GM21515 (cell line): ENCODE data around the gene PLPPR1.
"Not testable (repeated sequence)": the region's sequence is repeated elsewhere in the genome, so short reads cannot be mapped to it uniquely, and the experiment has no call there.

Source experiments
- ATAC-seq: cut with Tn5 transposase; IDR thresholded peaks from one replicate; pipeline ENCODE4 v1.9.1; 2021; ENCODE audit not compliant: unreplicated experiment

The PLPPR1 gene

DNA sequence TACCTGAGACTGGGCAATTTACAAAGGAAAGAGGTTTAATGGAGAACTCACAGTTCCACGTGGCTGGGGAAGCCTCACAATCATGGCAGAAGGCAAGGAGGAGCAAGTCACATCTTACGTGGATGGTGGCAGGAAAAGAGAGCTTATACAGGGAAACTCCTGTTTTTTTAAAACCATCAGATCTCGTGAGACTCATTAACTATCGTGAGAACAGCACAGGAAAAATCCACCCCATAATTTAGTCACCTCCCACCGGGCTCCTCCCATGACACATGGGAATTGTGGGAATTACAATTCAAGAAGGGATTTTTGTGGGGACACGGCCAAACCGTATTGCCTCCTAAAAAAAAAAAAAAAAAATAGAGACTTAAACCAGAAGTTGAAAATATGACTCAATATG, 11.1 kb downstream of the PLPPR1 start:
- ATAC-seq = not testable (repeated sequence)

DNA sequence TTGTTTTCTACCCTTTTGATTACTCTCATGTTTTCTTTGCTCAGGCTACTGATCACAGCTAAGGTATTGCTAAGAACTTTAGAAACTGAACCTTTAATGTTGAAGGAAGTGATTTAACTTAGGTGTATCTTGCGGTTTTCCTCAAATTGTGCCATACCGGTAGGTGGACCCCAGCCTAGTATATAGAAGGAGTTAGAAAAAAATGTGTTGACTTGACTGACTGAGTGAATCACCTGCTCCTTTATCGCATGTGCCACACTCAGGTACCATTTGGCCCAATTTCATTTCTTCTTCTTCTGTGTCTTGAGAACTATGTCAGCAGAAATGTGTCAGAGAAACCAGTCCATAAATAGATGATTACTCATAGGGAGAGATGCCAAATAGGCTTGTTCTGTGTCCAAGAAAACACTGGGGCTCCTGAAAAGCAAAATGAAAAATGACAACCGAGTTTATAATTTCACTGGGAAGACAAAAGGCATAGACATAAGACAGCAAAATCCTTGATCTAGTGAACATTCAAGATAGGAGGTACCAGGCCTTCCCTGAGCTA, 19.4 kb downstream of the PLPPR1 start:
- no peak for ATAC-seq

DNA sequence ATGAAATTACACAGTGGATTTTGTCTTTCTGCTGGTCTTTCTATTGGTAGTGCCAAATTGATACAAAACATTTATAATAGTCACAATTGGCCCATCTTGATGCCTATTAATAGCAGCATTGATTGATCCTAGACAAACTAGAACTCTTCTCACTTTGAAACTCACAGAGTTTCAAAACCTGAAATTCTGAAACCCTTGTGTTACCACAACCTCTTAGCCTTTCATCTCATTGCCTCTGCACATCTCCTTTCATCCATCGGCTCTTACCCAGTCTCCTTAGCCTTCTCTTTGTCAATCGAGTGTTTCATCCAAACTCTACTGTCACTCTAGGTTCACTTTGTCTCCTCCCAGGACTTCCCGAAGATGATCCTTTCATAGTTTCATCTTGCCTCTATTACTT, 22.1 kb downstream of the PLPPR1 start:
- no peak for ATAC-seq

DNA sequence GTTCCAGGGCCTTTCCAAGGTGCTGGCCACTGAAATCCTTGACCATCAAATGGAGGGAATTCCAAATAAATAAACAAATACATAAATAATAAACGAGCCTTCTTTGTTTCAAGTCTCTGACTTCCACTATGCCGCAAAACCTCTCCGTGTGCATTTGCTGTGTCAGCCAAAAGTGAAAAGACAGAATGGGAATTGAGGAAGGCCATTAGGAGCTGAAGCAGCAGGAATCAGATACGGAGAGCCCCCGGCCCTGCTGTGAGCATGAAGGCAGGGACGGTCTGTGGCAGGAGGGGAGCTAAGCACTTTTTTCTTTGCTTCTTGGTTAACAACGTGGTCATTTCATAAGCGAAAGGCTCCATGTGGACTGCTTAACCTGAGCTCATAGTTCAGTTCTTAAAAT, 26.1 kb downstream of the PLPPR1 start:
- ATAC-seq = no peak

DNA sequence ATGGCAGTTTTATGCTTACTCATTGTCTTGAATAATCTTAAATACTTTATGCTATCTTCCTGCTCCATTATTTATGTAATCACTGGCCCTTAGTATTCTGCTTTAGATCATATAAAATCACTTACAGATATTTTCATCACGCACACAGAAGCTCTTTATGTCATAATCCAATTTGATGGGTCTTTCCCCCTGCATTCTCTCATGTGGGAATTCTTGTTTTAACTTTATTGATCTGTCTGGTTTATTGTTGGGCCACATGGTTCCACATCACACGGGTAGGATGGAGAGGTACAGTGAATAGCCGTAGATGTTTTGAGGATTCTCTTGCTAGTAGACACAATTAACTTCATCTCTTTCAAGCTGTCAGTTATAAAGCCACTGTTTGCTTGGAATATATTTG, 27.0 kb downstream of the PLPPR1 start:
- no peak for ATAC-seq

DNA sequence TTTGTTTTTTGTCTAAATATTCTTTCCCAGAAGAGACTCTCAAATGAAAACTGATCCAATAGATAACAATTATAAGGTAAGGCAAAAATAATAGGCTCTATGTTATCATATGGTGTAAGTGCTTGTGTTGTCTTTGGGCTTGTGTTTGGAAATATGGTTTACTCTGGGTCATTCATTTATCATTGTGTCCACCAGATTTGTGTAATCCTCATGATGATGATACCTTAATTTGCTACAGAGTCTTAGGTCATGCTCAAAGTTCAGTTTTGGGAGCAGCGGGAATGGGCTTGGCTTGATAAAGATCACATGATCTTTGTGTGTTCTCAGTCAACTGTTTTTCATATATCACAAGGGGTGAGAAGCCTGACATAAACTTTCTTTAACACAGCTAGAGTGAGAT, 34.2 kb downstream of the PLPPR1 start:
- no peak for ATAC-seq

DNA sequence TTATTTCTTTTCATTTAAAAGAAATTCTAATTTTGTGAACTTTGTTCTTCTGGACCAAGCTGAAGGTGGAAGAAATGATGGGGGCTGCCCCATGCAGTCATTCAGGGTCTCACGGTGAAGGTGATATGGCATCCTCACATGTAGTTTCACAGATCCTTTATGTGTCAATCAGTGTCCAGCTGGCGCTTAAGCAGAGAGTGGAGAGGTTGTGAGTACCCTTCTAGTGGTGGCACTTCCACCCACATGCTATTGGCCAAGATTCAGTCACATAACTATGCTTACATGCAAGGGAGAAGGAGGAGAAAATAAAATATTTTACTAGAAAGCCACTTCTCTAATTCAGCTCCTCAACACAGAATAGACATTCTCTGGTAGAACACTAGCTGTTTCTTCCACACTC, 34.7 kb downstream of the PLPPR1 start:
- no peak for ATAC-seq

DNA sequence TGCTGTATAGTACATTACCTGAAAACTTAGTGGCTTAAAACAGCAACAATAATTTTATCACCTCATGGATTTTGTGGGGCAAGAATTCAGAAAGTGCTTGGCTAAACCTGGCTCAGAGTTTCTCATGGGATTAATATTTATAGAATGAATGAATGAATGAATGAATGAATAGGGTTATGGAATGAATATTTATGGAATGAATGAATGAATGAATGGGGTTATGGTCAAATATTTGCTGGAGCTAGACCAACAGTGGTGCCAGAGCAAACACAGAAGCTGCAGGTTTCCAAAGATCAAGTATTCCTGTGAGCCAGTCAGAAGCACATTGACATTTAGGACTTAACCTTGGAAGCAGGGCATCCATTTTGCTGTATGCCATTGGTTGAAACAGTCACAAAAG, 35.7 kb downstream of the PLPPR1 start:
- no peak for ATAC-seq

DNA sequence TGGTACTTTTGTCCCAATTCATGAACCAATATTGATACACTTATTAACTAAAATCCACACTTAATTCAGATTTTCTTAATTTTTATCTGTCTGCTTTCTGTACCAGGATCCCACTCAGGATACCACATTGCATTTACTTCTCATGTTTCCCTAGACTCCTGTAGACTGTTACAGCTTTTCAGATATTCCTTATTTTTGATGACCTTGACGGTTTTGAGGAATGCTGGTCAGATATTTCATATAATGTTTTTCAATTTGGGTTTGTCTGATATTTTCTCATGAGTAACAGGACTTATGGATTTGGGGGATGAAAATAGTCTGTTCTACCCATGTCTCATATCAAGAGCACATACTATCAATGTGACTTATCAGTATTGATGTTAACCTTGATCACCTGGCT, 37.4 kb downstream of the PLPPR1 start:
- ATAC-seq = no peak

DNA sequence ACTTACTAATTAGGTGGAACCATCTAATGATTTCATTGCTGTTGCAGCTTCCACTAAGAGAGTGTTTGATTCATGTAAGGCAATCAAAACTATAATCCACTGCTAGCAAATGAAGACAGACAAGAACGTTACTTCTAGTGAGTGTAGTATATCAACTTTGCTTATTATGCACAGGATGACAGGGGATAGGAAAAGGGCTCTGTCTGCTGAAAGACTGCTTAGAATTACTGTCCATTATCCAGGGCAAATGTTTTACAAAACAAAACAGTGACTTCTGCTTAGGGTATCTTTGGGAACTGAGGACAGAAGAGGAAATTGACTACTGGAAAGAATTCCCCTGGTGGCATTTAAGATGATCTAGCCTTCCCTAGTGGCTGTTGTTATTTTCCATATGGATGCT, 40.2 kb downstream of the PLPPR1 start:
- ATAC-seq = no peak

DNA sequence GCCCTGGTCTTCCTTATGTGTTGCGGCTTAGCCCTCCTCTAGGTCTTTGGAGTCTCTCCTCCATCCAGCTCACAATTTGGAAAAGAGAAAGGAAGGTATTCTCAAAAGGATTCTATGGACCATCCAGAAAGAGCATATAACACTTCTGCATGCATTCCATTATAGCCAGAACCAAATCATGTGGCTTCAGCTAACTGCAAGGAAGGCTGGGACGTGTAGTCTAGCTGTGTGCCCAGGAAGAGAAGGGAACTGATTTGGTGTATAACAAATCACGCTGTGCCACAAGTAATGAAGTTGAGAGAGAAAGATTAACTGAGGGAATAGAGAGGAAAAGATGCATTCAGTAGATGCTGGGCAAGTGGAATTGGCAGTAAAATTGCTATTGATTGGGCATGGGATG, 43.7 kb downstream of the PLPPR1 start:
- ATAC-seq = no peak

DNA sequence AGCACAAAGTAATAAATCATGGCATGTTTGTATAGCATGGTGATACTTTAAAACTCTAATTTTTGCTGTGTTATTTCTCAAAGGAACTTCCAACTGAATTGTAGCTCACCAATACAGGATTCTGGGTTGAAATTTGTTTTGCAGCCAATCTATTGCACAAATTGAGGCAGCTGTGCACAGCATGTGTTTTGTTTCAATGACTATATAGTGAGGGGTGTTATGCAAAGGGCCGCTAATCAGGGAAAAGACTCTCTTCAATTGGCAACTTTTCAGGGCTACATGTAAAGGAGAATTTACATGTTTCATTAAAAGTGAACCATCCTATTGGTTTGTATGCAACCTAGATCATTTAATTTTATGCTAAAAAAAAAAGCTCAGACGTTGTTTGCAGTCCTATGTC, 44.6 kb downstream of the PLPPR1 start:
- no peak for ATAC-seq

DNA sequence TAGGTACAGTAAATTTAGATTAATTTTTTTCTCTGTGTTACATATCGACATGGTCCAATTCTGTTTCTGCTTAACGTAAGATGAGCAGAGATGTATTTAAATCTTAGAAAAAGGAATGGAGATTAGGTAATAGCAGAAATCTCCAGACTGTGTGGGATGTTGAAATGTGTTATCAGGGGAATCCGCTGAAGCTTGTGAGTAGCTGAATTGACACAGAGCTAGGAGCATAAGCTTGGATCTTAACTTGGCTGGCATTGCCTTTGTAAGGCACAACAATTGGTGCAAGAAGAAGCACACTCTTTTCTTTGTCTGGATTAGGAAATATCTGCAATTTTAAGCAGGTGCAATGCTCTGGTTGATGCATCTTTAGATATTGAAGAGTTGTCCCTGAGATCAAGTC, 53.1 kb downstream of the PLPPR1 start:
- no peak for ATAC-seq

DNA sequence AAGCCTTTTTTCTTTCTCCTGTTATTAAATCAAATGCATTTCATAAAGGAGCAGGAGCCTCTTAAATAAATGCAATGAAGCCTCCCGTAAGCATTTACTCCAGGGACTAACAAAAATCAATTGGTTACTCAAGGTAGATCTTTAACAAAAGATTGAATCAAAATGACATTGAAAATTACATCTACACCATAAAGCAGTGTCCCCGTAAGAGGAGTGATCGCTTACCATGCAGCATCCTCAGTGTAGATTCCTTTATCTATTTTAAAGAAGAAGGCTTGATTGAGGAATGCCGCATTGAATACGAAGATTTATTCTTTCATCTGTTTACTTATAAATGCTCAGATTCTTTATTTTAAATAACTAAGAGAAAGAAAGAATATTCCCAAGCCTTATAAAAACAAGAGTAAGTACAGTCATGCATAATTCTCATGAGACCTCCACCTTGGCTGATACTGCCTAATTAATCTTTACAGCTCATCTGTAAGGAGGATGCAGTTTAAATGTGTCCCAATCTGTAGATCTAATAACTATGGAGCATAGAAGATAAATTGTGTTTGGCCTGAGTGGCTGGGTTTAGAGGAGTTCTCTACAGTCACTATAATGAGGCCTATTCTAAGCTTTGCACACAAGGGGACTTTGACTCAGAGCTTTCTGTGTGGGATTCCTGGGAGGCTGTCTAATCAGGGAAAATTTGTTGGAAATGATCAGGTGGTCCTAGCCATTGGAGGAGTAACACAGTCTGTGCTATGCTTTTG, 55.1 kb downstream of the PLPPR1 start:
- no peak for ATAC-seq

DNA sequence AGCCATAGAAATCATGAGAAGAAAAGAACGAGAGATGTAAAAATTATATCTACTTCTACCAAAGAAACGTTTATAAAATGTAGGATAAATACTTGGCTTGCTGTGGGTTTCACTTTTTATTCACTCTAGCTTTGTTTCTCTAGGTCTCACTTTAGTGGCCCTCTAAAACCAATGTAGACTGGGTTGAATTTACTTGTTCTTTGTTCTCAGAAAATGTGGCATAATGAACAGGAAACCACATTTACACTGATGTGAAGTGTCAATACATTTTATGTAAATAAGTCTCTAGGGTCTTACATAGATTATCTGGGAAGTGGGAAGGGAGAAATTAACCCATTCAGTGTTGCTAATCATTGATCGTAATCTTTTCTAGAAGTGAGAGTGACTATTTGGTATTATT, 58.9 kb downstream of the PLPPR1 start:
- no peak for ATAC-seq

DNA sequence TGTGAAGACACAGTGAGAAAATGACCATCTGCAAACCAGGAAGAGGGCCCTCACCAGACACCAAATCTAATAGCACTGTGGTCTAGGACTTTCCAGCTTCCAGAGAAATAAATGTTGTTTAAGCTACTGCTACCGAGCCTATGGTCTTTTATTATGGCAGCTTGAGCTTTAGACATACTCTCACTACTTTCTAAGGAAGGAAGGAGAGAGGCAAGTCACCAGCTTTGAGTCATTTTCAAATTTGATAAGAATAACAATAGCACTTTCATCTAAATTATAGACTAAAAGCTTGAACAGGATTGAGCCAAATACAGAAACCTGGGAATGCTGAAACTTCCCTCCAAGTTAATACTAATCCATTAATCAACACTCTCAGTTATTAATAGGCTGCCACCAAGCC, 64.4 kb downstream of the PLPPR1 start:
- ATAC-seq = no peak

DNA sequence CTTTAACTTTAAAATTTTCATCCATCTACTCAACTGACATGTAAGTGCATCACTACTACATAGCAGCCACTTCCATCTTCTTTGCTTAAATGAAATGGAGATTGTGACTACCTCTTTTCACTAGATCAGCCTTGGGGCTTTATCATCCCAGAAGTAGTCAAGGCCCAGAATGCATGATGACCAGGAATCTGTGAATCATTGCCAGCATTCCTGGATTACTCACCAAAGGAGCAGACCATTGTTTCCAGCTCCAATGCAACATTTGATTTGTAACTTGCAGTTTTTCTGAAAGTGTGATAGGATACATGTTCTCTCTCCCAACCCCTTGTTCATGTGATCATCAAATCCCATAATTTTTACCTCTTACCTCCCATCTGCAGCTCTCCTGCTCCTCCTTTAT, 65.1 kb downstream of the PLPPR1 start:
- no peak for ATAC-seq

DNA sequence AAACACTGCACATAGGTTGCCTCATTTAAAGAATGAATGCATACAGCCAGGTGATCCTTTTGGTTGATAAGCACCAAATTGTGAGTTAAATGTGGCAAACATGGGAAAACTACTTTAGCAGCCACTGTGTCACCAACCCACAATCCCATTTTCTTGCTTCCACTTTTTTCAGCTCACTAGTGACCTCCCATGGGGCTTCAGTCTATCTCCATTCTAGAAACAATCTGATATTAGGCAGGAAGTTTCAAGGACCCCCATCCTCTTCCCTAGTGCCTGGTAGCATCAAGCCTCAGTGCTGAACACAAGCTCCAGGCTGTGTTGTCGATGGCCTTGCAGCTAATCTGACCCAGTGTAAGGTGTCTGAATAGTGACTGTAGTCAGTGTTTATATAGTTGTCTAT, 66.2 kb downstream of the PLPPR1 start:
- no peak for ATAC-seq

DNA sequence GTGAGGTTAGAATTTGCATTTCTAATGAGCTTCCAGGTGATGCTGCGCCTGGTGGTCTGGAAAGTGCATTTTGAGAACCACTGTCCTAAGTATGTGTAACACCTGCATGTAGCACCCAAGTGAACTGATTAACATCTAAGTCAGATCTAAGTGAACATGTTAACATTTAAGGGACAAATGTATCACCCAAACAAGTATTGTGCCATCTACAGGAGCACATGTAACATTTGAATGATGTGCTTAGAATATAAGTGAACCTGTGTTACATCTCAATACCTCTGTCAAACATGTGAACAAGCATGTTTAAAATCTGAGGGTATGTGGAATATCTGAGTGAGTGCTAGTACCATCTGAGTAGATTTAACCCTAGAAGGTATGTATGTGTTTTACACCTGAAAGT, 68.7 kb downstream of the PLPPR1 start:
- ATAC-seq = no peak

DNA sequence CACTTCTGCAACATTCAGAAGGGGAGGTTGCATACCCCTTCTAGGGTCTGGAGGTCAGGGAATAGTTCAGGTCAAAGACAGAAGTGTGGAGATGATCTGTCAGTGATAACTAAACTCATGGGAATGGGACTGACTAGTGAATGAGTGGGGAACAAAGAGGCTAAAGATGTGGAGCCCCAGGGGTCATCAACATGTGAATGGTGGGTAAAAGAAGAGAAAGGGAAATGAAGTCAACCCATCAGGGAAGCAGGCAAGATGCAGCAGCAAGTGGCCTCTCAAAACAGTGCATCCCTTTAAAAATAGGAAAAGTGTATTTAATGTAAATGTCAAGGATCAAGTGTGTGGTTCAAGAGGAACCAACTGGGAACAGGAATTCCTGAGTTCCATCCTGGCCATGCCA, 69.9 kb downstream of the PLPPR1 start:
- ATAC-seq = no peak

DNA sequence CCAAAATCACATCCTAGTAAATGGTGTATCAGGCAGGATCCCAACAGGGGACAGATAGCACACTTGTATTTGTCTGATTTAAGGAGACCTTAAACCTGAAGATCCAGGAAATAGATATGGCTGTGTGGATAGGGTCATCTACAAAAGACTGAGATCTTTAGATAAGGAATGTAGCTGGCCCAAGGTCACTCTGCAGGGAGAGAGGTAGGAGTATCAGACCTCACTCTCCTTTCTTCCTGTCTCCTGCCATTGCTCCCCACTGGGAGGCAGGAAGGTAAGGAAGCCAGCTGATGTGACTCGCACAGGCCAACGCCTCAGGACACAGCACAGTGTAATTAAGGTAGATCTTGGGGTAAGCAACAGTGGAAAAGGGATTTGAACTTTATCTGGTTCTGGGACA, 85.8 kb downstream of the PLPPR1 start:
- no peak for ATAC-seq

DNA sequence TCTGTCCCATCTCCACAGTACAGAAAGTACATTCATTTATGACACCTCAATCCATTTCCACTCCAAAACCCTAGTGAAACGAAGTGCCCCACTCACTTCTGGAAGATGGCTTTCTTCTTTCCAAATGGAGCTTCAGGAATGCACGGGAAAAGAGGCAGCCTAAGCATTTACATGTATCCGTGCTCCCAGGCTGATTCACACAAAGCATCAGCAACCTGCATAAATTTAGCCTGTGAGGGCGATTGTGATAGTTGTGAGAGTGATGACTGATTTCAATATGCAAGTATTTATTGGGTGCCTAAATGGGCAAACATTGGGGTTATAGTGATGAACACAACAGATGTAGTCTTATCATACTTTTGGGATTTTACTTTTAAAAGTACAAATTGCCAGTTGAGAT, 86.6 kb downstream of the PLPPR1 start:
- no peak for ATAC-seq

DNA sequence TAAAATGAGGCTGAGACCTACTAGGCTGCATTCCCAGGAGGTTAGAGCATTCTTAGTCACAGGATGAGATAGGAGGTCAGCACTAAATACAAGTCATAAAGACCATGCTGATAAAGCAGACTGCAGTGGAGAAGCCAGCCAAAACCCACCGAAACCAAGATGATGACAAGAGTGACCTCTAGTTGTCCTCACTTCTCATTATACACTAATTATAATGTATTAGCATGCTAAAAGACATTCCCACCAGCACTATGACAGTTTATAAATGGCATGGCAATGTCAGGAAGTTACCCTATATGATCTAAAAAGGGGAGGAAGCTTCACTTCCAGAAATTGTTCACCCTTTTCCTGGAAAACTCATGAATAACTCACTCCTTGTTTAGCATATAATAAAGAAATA, 88.6 kb downstream of the PLPPR1 start:
- ATAC-seq = no peak
